Stimulated activated CD8-positive, alpha-beta memory T cell treated with anti-CD3 and anti-CD28 coated beads, Interleukin-4, amount 100 ng/mL, for 4 hours (primary cell): ENCODE results near the gene ACAT1.
"Not testable (repeated sequence)": the region's sequence is repeated elsewhere in the genome, so short reads cannot be mapped to it uniquely, and the experiment has no call there.

Experiments
- DNase-seq, 2 donors: peaks; one replicate each; pipeline ENCODE4 v3.0.0-alpha.2; 2020; ENCODE audit warnings: low read depth in 2 of 2, low spot score in 1 of 2

Gene ACAT1

DNA sequence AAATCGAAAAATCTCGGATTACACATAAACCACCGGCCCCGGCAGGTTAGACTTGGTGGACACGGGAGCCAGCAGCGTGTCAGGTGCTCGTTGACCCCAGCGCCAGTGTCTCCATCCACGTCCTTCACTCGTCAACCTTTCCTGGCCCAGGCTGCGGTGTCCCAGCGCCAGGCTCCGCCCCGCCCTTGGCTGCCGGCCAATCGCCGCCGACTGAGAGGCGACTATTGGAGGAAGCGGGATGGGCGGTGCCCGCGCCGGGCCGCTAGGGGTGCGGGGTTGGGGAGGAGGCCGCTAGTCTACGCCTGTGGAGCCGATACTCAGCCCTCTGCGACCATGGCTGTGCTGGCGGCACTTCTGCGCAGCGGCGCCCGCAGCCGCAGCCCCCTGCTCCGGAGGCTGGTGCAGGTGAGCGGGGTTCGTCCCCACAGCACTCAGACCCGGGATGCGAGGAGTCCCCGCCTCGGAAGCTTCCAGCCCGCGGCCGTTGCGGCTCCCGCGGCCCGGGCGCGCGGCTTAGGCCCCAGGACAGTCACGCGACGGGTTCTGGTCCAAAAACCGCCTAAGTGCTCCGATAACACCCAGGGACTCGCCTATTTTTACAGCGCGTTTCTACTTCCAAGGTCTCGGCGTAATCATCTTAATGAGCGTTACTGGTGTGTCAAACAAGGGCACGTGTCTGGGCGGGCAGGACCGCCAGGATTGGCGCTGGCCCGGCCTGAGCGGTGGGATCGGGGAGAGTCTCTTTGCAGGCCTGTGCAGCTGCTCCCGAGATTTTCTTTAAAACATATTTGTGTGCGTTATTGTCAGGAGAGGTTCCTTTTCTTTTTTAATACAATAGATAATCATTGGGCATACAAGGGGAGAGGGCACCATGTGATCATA, at the start of gene ACAT1:
ACAT1 (plus strand) TSS at position 294 of the 882 bp plus-strand sequence; CDS start at position 334, 40 bp downstream.
- peak; percentile 88 for DNase-seq

DNA sequence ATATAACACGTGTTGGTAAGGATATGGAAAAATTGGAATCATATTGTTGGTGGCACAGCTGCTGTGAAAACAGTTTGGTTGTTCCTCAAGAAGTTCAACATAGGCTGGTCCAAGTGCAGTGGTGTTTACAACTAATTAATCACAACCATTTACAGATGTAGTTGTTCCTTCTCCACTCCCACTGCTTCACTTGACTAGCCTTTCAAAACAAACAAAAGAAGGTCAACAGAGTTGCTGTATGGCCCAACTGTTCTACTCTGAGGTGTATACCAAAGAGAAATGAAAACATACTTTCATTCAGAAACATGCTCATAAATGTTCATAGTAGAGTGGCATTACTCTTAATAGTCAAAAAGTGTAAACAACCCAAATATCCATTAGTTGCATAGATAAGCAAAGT, 36.6 kb upstream of the ACAT1 start:
- DNase-seq: no peak

- no peak for DNase-seq
Observed at GRCh38 chr11:108085672-108086071, 35.7 kb upstream of the ACAT1 start.

GRCh38 chr11:108092134-108092533, 29.2 kb upstream of the ACAT1 start:
- DNase-seq: no peak

DNA sequence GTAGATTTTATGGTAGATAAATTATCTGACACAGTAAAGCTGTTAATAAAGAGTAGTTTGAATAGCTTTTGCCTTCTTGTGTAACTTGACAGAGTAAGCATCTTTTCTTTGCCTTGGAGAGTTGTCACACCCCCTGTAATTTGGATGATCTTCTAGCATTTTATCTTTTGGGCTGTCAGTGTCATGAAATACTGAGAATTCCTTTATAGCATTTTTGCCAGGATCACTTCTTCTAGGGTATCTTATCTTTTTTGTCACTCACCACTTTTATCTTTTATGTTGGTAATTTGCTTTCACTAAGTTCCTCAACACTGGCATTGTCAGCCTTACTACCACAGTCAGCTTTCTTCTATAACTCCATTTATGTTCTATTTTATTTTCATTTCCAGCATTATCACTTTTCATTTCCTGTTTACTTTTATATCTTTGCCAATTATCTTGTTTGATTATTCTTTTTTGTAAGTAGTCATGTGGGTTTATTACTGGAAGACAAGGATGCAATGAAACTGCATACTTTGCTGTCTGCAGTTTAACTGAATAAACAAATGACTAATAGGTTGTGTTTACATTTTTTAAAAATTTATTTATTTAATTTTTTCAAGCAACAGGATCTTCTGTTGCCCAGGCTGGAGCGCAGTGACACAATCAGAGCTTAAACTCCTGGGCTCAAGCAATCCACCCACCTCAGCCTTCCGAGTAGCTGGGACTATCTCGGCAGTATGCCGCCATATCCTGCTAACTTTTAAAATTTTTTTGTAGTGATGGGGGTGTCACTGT, 28.1 kb upstream of the ACAT1 start:
- DNase-seq: no peak

- DNase-seq: no peak
Observed at GRCh38 chr11:108097179-108097578, 24.2 kb upstream of the ACAT1 start.

DNA sequence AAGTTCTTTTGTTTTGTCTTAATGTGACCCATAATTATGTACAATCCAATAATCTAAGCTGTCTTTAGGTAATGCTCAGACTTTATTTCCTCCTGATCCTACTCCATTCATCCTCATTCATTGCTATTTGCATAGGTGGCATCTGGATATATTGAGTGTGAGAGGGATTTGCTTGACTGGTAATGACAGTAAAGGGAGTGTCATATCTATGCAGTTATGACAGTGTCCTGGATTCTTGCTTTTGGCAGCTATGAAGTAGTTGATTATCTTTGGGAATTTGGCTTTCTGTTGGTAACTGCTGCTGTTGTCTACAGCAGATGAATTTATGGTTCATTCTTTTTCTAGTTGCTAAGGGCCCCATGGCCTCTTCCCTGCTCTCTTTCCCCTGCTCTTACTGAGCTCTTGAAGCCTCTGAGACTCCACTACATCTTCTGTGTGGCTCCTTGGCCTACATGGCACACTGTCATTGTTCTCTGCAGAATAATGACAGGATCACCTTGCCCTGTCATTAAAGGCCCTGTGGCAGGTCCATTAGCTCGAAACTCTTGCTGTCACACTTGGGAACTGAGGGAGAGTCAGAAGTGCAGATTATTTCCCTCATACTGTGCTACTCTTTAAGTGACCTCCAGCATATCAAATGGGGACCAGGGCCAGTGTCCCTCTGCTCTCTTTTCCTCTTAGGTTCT, 20.1 kb upstream of the ACAT1 start:
- no peak for DNase-seq

DNA sequence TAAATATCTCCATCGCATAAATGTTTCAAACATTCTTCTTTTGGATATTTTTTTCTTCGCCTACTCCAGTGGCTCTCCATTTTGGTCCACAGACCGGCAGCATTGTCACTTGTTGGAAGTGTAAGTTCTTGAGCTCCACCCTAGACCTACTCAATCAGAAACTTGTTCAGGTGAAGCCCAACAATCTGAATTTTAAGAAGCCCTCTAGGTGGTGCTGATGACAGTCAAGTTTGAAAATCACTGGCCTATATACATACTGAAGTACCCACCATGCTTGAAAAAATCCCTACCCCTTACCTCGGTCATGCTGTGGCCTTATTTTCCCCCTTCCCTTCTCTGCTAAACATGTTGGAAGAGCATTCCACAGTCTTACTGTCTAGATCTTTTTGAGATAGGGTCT, 10.2 kb upstream of the ACAT1 start:
- no peak for DNase-seq

GRCh38 chr11:108112057-108112456, 9.3 kb upstream of the ACAT1 start:
- DNase-seq: no peak

GRCh38 chr11:108115500-108116140, 5.7 kb upstream of the ACAT1 start:
- no peak for DNase-seq

DNA sequence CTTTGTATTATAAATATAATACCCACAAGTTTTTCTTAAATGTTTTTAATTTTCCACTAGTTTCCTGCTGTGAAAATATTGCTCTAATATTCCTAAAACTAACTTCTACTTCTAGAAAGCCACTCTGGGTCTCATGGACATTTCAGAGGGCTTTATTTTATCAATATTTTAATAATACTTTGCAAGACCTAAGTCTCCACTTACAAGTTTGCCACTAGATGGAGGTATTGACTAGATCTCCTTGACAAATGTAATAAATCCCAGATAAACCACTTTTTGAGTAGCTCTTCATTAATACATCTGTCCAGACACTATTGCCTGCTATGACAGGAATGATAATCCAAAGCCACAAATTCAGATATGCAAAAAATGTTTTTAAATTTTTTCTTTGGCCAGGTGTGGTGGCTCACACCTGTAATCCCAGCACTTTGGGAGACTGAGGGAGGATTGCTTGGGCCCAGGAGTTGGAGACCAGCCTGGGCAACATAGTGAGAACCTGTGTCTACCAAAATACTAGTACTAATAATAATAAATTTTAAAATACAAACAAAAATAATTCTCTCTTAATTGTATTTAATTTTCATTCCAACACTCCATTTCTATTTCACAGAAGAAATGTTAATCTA, 3.5 kb upstream of the ACAT1 start:
- DNase-seq: no peak

DNA sequence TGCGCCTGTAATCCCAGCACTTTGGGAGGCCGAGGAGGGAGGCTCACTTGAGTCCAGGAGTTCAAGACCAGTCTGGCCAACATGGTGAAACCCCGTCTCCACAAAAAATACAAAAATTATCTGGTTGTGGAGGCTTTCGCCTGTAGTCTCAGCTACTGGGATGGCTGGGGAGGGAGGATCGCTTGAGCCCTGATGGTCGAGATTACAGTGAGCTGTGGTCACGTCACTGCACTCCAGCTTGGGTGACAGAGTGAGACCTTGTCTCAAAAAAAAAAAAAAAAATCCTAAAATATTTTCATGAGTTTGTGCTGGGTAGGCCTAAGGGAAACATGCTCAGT, 462 bp upstream of the ACAT1 start:
- not testable (repeated sequence) for DNase-seq

DNA sequence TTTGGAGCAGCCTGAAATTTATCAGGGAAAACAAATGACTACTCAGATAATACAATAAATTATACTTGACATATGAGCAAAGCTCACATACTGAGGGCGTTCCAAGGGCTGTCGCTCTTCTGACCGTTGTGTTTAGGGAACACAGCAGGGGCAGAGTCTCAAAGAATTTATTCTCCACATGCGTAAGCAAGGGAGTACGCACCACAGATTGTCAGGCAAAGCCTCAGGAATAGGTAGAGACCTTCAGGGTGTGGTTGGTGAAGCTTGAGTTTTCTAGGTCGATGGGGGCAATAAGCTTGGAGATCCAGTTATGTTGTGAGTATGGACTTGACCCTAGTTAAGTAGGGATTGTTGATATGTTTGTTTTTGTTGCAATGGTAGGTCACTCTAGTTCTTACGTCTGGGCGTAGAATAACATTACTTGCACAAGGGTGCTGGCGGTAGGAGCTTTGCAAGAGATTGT, 830 bp downstream of the ACAT1 start:
- DNase-seq: no peak

DNA sequence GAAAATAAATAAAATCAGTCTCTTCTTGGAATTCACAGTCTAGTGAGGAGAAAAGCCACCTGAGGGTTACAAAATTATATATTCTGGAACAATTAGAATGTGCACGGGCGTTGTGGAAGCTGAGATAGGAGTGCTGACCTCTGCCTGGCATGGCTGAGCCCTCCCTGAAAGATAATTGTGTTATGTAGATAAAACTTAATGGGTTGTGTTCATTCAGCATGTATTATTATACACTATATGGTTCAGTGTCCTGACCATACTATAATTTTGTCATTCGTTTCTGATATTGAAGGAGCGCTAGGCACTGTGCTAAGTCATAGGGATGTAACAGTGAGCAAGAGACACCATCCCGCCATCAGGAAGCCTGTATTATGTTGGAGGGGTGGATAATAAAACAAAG, 3.7 kb downstream of the ACAT1 start:
- DNase-seq: no peak

- DNase-seq: no peak
Observed at GRCh38 chr11:108128772-108129171, 7.4 kb downstream of the ACAT1 start.

GRCh38 chr11:108131993-108132392, 10.6 kb downstream of the ACAT1 start:
- no peak for DNase-seq

- DNase-seq: not testable (repeated sequence)
Observed at GRCh38 chr11:108132993-108133538, 11.7 kb downstream of the ACAT1 start.

DNA sequence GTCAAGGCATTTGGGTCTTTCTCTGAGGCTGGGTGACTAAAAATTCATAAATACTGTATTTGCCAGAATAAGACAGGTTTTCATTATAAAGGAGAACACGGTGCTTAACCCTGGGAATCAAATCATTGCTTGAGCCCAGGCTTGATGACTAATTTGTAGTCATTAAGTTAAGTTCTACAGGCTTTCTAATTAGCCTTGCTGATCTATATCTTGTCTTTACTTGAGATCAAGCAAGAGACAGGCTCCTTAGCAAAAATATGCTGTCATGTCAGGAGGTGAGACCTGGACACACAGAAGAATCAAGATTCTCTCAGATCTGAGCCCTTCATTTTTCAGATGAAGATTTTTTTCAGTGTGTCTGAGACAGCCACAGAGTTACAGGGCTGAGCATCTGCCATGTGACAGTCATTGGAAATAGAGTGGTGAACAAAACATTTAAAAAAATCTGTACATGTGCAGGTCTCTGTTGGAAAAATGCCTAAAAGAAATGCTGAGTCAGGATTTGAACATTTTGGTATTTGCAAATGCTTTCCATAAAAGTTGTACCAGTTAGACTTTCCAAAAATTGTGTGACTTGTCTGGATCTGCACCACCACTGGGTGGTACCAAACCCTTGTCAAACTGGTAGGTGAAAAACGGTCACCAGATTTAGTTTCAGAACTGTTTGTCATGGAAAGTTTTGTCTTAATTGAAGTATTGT, 14.6 kb downstream of the ACAT1 start:
- DNase-seq: no peak

GRCh38 chr11:108137212-108137611, 15.8 kb downstream of the ACAT1 start:
- DNase-seq: no peak

- DNase-seq: no peak
Observed at GRCh38 chr11:108142304-108142703, 20.9 kb downstream of the ACAT1 start.
